Measurements from ENCODE around the gene DMRT2.

DNA sequence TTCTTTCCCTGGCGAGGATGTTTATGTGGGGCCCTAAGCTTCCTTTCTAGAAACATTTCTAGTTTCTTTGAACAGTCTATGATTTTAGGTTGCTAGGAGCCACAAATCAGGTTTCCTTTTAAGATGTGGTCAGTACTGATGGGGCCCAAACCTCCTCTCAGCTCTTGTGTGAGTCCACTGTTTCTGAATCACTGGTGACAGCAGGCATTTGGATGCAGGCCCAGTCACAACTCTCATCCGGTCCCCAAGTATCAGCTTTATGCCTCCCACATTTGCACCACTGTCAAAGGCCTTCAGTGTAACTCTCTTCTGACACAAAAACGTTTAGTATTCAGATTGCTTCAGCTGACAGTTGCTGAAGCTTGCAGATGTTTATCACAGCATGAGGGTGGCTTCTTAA is 7.8 kb downstream of the DMRT2 start:
- TF ChIP-seq REPIN1 (tag by site-specific recombination; IDR thresholded peaks at IDR 0.05; ENCODE audit: low read depth), result no peak
- no peak for TF ChIP-seq KLF1 (tag by site-specific recombination; IDR thresholded peaks at IDR 0.05)
- TF ChIP-seq WT1 (tag by site-specific recombination; IDR thresholded peaks at IDR 0.05), result no peak
- no peak for TF ChIP-seq BCL11A (tag by site-specific recombination; IDR thresholded peaks at IDR 0.05; ENCODE audit: low read depth)
- TF ChIP-seq, protein P1, sequence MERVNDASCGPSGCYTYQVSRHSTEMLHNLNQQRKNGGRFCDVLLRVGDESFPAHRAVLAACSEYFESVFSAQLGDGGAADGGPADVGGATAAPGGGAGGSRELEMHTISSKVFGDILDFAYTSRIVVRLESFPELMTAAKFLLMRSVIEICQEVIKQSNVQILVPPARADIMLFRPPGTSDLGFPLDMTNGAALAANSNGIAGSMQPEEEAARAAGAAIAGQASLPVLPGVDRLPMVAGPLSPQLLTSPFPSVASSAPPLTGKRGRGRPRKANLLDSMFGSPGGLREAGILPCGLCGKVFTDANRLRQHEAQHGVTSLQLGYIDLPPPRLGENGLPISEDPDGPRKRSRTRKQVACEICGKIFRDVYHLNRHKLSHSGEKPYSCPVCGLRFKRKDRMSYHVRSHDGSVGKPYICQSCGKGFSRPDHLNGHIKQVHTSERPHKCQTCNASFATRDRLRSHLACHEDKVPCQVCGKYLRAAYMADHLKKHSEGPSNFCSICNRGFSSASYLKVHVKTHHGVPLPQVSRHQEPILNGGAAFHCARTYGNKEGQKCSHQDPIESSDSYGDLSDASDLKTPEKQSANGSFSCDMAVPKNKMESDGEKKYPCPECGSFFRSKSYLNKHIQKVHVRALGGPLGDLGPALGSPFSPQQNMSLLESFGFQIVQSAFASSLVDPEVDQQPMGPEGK (tag by site-specific recombination; IDR thresholded peaks at IDR 0.05), result no peak
- TF ChIP-seq ZNF140 (tag by site-specific recombination; IDR thresholded peaks at IDR 0.05), result no peak
